CD4-positive, alpha-beta T cell treated with Interleukin-15 for 4 hours (primary cell): Measurements from ENCODE around the gene ANKRD2.
A peak's percentile ranks its signal among the peaks of the same experiment; 100 is the strongest.
"Not testable (repeated sequence)": the region's sequence is repeated elsewhere in the genome, so short reads cannot be mapped to it uniquely, and the experiment has no call there.

Experiments used
- DNase-seq: peaks from one replicate; pipeline ENCODE4 v3.0.0-alpha.2; 2020; ENCODE audit warnings: low spot score

The ANKRD2 gene

DNA sequence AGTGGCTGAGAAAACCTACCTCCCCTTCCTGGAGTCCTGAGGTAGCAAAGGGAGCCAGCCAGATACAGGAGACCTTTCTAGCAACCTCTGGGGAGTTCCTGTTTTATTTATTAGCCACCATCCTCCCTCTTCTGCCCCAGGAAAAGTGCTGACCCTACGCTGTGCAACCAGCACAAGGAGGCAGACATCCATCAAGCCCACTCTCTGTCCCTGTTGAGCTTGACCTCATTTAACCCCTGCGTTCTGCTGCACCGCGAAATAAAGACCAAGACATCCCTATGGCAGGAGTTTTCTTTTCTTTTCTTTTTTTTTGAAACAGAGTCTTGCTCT is 25.3 kb upstream of the ANKRD2 start:
- no peak for DNase-seq

- DNase-seq = no peak
Measured at GRCh38 chr10:97547962-97548361, 24.6 kb upstream of the ANKRD2 start.

- DNase-seq = no peak
Measured at GRCh38 chr10:97548828-97549455, 23.6 kb upstream of the ANKRD2 start.

DNA sequence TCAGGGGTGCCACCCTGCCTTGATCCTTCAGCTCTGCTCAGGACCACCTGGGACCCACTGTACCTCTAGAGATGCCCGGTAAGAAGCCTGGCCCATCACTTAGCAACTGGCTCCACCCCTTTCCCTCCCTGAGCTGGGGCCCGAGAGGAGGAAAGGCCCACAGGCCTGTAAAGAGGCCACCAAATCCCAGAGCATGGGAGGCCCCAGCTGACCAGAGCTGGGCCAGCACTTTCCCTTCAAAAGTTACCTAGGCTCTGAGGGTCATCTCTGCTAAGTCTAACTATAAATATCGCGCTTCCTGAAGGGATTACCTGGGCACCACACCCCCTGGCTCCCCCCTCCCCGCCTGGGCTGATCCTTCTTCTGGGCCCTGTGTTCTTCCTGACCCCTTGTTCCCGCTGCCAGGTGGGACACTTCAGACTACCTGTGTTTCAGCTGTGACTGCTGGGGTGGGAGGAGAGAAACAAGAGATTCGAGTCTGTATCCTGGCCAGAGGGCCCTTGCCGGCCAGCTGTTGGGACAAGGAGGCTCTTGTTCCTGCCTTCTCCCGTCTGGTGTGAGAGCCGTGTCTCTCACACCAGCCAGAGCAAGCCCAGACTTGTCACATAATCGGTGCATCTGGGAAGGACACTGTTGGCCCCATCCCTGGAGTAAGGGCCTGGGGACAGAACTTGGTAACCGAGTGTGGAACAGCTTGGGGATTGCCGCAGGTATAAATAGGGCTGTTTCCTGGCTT is 22.8 kb upstream of the ANKRD2 start:
- no peak for DNase-seq

DNA sequence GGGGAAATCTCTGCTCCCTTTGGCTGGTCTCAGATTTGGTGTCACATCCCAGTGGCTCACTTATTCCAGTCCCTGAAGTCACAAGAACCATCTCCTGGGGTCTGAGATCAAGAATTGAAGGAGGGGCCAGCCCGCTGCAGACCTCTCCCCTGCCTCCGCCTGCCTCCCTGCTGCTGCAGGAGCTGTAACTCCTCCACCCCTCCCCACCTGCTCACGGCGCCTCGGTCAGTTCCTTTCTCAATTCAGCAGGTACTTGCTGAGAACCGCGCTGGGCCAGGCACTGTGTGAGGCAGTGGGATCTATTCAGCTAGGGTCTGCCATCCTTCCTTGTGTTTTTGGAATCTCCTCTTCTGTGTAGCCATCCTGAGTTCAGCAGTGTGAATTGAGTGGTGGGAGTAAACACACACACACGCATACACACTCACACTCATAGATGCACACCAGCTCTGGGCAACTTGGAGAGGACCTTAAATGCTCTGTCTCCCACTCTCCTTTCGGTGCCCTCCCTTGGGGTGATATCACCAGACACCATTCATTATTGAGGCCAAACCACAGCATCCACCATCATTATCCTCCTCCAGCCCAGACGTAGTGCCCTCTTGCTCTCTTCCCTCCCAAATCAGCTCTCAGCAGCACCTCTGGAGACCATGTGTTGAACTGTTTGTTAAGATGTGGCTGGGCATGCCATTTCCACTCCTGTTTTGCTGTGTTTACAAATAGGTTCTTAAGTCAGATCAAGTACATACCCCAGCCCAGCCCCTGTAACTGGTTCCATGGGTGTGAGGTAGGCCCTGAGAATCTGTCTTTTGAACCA is 22.0 kb upstream of the ANKRD2 start:
- no peak for DNase-seq

DNA sequence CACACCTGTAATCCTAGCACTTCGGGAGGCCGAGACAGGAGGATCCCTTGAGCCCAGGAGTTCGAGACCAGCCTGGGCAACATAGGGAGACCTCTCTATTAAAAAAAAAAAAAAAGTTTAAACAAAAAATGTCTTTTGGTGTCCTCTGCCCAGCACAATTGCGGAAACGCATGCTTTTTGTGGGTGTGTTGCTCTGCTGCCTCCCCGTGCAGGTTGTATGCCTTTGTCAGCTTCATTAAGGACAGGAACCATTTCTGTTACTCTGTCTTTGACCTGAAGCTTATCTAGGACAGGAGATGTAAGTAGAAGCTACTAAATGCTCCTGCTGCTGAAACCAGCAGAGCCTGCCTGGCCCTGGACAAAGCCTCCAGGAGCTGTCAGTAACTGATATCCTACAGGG is 21.3 kb upstream of the ANKRD2 start:
- DNase-seq = no peak

GRCh38 chr10:97553575-97554031 is 19.0 kb upstream of the ANKRD2 start:
- DNase-seq = peak; percentile 60

- DNase-seq = not testable (repeated sequence)
Measured at GRCh38 chr10:97554336-97554735, 18.2 kb upstream of the ANKRD2 start.

DNA sequence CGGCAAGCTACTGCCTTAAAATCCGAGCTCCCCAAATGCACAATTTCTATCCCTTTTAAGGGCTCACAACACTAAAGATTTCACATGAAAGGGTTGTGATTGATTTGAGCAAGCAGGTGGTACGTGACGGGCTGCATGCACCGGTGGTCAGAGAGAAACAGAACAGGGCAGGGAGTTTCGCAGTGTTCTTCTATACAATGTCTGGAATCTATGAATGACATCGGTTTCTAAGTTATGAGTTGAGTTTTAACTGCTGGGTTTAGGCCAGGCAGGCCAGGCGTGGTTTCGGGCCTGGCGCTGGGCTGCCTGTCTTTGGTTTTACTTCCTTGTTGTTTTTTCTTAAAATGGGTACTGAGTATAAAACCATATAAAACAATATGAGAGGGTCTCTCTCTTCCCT is 17.0 kb upstream of the ANKRD2 start:
- DNase-seq = not testable (repeated sequence)

DNA sequence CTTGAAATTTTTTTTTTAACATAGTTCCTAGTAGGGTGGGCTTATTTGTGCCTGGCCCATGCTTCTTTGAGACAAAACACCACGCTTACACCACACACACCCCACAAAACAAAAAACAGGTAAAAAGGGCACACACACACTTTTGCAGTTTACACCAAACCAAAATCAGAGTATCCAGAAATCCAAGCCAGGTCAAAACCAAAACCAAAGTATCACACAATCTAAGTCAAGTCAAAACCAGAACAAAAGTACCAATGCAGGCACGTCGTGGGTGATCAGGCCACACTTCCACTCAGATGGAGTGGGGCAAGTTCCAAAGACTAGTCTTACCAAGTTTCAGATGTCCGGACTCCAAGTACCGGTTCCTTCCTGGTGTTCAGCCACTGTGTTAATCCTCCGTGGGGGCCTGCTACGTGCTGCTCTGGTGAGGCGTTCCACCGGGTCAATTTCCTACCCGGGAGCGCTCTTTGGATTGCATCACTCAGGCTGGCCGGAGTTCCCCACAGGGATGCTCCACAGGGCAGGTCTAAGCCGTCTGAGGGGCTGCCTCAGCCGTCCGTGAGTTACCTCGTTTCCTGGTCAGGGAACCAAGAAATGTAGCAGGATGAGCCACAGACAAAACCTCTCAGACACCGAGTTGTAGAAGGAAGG is 11.7 kb upstream of the ANKRD2 start:
- not testable (repeated sequence) for DNase-seq

DNA sequence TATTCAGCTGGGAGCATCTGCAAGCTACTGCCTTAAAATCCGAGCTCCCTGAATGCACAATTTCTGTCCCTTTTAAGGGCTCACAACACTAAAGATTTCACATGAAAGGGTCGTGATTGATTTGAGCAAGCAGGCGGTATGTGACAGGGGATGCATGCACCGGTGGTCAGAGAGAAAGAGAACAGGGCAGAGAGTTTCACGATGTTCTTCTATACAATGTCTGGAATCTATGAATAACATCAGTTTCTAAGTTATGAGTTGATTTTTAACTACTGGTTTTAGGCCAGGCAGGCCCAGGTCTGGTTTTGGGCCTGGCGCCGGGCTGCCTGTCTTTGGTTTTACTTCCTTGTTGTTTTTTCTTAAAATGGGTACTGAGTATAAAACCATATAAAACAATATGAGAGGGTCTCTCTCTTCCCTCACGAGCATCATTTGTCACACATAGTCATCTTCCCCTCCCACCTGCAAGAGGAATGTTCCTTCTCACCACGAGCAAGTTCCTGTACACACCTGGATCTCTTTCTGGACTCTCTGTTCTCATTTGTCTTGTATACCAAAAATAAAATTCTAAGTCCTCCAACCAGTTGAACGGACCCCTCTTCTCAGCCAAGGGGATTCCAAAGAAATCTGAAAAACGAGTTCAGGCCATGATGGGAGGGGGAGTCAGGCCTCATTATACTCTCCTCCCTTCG is 11.0 kb upstream of the ANKRD2 start:
- not testable (repeated sequence) for DNase-seq

- DNase-seq = not testable (repeated sequence)
Measured at GRCh38 chr10:97562329-97562728, 10.2 kb upstream of the ANKRD2 start.

- DNase-seq = no peak
Measured at GRCh38 chr10:97563337-97563736, 9.2 kb upstream of the ANKRD2 start.

- DNase-seq = no peak
Measured at GRCh38 chr10:97564776-97565175, 7.8 kb upstream of the ANKRD2 start.

GRCh38 chr10:97566336-97566996 is 6.1 kb upstream of the ANKRD2 start:
- no peak for DNase-seq

GRCh38 chr10:97567891-97568290 is 4.7 kb upstream of the ANKRD2 start:
- DNase-seq = no peak

DNA sequence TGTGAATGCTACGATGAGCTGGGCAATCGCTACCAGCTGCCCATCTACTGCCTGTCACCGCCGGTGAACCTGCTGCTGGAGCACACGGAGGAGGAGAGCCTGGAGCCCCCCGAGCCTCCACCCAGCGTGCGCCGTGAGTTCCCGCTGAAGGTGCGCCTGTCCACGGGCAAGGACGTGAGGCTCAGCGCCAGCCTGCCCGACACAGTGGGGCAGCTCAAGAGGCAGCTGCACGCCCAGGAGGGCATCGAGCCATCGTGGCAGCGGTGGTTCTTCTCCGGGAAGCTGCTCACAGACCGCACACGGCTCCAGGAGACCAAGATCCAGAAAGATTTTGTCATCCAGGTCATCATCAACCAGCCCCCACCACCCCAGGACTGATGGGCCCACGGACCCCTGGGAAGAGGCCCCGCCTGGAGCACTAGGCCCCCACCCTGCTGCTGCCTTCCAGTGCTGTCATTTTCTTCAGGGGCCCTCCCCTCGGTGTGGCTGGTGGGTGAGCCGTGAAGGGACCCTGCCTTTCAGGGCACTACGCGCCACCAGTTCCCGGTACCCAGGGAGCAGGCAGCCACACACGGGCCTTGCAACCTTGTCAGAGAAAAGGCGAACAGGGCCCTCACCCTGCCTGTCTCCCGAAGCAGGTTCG is 2.3 kb upstream of the ANKRD2 start:
- no peak for DNase-seq

GRCh38 chr10:97570789-97571471 is 1.6 kb upstream of the ANKRD2 start:
- DNase-seq = no peak

- DNase-seq = no peak
Measured at GRCh38 chr10:97571622-97572021, 957 bp upstream of the ANKRD2 start.

DNA sequence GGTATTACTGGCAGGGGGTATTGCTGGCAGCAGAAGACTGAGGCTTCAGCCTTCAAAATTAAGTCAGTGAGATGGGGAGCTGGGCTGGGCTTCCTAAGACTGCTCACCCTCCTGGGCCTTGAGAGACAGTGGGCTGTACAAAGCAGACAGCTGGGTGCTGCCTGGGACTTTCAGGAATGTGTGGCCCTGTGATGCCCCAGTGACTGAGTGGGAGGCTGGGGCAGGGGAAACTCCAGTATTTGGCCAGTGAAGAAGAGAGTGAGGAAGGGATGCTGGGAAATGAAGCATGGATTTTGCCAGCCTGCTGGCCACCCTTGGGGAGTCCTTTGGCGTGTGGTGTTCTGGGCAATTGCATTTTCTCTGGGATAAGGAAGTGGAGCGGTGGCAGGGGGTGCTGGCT is 442 bp downstream of the ANKRD2 start:
- DNase-seq = no peak
